ENCODE data around the gene KDM2B. TPM values are rescaled to one million over a fixed set of nuclear protein-coding genes. Genes with fewer than 3 reads are reported as not detected.

The KDM2B gene
- total and polyA plus RNA-seq, 2 of the 8 experiments (the other 6 are each of a cell fraction or from before 2014, with no cell fraction given): 111 to 162 TPM

DNA sequence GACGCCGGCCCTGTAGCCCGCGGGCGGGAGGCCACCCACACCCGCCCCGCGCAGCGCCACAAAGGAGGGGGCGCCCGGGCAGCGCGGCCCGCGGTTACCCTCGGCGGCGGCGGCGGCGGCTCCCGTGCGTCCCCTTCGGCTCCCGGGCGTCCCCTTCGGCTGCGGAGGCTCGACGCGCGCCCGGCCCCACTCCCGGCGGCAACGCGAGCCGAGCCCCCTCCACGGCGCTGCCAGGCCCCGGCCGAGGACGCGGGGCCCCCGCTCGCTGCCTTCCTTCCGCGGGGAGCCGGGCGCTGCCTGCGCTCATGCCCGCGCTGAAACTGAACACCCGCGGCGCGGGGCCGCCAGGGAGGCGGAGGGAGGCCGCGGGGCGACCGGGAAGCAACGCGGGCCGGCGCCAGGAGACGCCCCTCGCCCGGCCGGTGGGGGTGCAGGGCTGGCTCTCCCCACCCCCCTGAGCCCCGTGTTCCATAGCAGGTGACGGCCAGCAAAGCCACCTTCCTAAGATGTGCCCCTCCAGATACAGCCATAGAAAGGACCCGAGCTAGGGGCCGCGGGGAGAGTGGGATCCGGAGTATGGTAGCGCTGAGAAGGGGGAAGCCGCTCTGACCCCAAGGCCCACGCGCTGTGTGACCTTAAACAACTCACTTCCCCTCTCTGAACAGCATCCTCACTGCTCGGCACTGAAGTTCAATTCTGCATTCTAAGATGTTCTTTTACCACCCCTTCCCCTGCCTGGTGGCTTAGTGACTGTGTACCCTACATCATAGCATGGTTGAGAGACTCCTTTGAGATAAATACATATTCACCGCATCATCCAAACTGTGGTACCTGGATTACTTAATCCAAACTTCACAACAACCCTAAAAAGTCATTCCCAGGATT, 42.8 kb downstream of the KDM2B start:
- POLR2A ChIA-PET (ENCODE audit: partially characterized antibody): interaction anchor here (1.1 to 40.9 kb wide), 8 partner anchors 12 to 131 kb away, joined by 3 to 793 read pairs (median 6); partner anchors contain the start of genes KDM2B and MORN3
- Histone ChIP-seq H2BK5ac (ENCODE audit: low read depth, low read length) (no peak overlapping the region), H2BK20ac (ENCODE audit: low read length) (no peak overlapping the region), H3K4ac (replicated peaks; ENCODE audit: insufficient read length, low read depth, low read length) (no peak overlapping the region), H4K20me1 (replicated peaks in 1 of 2; ENCODE audit: control insufficient read depth in 1 of 2, insufficient read depth in 2 of 2, low read length in 2 of 2) (peaks cover 38 to 49% of the 10 kb centered on the region in 2 experiments), H2BK15ac (ENCODE audit: low read length) (no peak overlapping the region), H3K27ac (ENCODE audit: low read depth, low read length) (no peak overlapping the region), H2BK12ac (ENCODE audit: low read depth, low read length) (no peak overlapping the region), H2BK120ac (replicated peaks; ENCODE audit: low read depth, low read length) (no peak overlapping the region), H3K4me3 (ENCODE audit: extremely low read depth in 1 of 4, insufficient read depth in 2 of 4, low read depth in 3 of 4, low read length in 4 of 4) (peak overlapping the region; percentile 43 to 59 (median 48)), H3K9me3 (ENCODE audit: insufficient read depth in 2 of 2, low read depth in 1 of 2, low read length in 1 of 2) (no peaks in the 10 kb centered on the region), H3K4me1 (replicated peaks in 1 of 4; ENCODE audit: control insufficient read depth in 3 of 4, insufficient read depth in 4 of 4, low read length in 3 of 4) (peaks cover 7 to 32% (median 25%) of the 10 kb centered on the region in 4 experiments), H3K23ac (ENCODE audit: insufficient read length) (no peak overlapping the region), H4K5ac (ENCODE audit: insufficient read length, low read depth, low read length) (no peak overlapping the region), H4K91ac (replicated peaks; ENCODE audit: insufficient read length, low read length) (no peak overlapping the region), H3K14ac (ENCODE audit: insufficient read length) (no peak overlapping the region), H3K56ac (replicated peaks; ENCODE audit: insufficient read length, low read depth, low read length) (no peak overlapping the region), H4K8ac (ENCODE audit: extremely low read depth, insufficient read depth, low read length) (no peak overlapping the region), H3K18ac (ENCODE audit: extremely low read depth, low read length) (no peak overlapping the region), H3K79me2 (ENCODE audit: control insufficient read depth in 1 of 2, insufficient read depth in 2 of 2, low read length in 2 of 2) (peaks cover 0 to 32% of the 10 kb centered on the region in 2 experiments; a peak in 2 of 4 replicates), H2AFZ (ENCODE audit: low read length) (no peak overlapping the region), H3K4me2 (ENCODE audit: insufficient read depth in 1 of 2, low read depth in 2 of 2, low read length in 2 of 2) (peak overlapping the region; percentile 86 to 95), H3K23me2 (ENCODE audit: low read depth, low read length) (peaks cover 14% of the 10 kb centered on the region), H3K9ac (replicated peaks in 1 of 4; ENCODE audit: extremely low read depth in 1 of 4, low read depth in 3 of 4, low read length in 3 of 4) (peak overlapping the region in 1 of 4 experiments; percentile 49; a peak in 1 of 7 replicates), H3K79me1 (ENCODE audit: low read depth, low read length) (peaks cover 13% of the 10 kb centered on the region), H2AK5ac (ENCODE audit: low read depth, low read length) (no peak overlapping the region), H3K36me3 (ENCODE audit: control insufficient read depth in 2 of 4, insufficient read depth in 4 of 4, low read length in 3 of 4) (peaks cover 7 to 16% (median 8%) of the 10 kb centered on the region in 4 experiments), H3K27me3 (replicated peaks in 1 of 4; ENCODE audit: control insufficient read depth in 3 of 4, extremely low read depth in 1 of 4, insufficient read depth in 3 of 4, low read length in 3 of 4) (peaks cover 0 to 9% (median 0%) of the 10 kb centered on the region in 4 experiments; a peak in 3 of 7 replicates)
- WGBS, 2 experiments (ENCODE audit: extremely low coverage in 1 of 2, insufficient coverage in 1 of 2, insufficient read length in 1 of 2, insufficient replicate concordance in 2 of 2, low coverage in 1 of 2, low lambda C conversion rate in 2 of 2, missing lambda C conversion rate in 1 of 2): 13% methylated on average over 29 of the region's 83 CpGs; no CpG with 5 or more reads in 1 of the 2 experiments
- CTCF ChIA-PET (ENCODE audit: partially characterized antibody): interaction anchor here (0.7 to 1.4 kb wide), 5 partner anchors 8 to 43 kb away, joined by 3 to 5 read pairs (median 3); no protein-coding TSS in a partner anchor
- no peak for FAIRE-seq
- no peak for DNase-seq (ENCODE audit: low read depth in 1 of 2, low spot score in 2 of 2)
- TF ChIP-seq SUZ12 (IDR thresholded peaks at IDR 0.05; ENCODE audit: low read length) (no peak), CTBP2 (IDR thresholded peaks at IDR 0.05; ENCODE audit: borderline replicate concordance, insufficient read depth, insufficient read length, low read length) (no peak), POLR2A (IDR thresholded peaks at IDR 0.05; ENCODE audit: control extremely low read depth in 1 of 2, low read depth in 2 of 2, low read length in 2 of 2) (no peak), SIN3A (conservative IDR thresholded peaks at IDR 0.05 in 1 of 2, IDR thresholded peaks at IDR 0.05 in 1 of 2; ENCODE audit: low read depth in 1 of 2, low read length in 2 of 2) (0 out of 4 replicates have a peak, but pooled peaks of 1 of the 2 experiments have one; percentile 4), JUND (IDR thresholded peaks at IDR 0.05; ENCODE audit: low read length) (no peak), KDM1A (IDR thresholded peaks at IDR 0.05; ENCODE audit: borderline replicate concordance, low read length) (peak; percentile 78), PHF8 (conservative IDR thresholded peaks at IDR 0.05; ENCODE audit: low read depth, low read length) (no peak)
